GM13976 (cell line): ENCODE measurements around the gene DAAM2.

Source experiments
- DNase-seq: peaks from one replicate; pipeline ENCODE4 v3.0.0; 2012; ENCODE audit warnings: low spot score
- CTCF ChIP-seq: IDR thresholded peaks from 2 replicates; pipeline ENCODE4 v1.5.1; 2012; ENCODE audit warnings: borderline replicate concordance, mild to moderate bottlenecking; ENCODE audit not compliant: insufficient read depth; ENCODE audit errors: extremely low read depth, missing control alignments, control extremely low read depth
- in situ Hi-C: fragments of 300-500 bp; cut with MboI; formaldehyde crosslinking; loops from one replicate; pipeline ENCODE4 v1.12.0; 2022; ENCODE audit warnings: low sequenced_read_pairs, mixed read lengths, inconsistent platforms; ENCODE audit not compliant: unreplicated experiment

Gene DAAM2

GRCh38 chr6:39899554-39900295 lies 107.5 kb downstream of the DAAM2 start:
- in situ Hi-C loops, result loop anchor here (25.0 kb wide), 1 partner anchor 537 kb away; no protein-coding TSS in a partner anchor
- DNase-seq, result no peak
- TF ChIP-seq CTCF, result no peak

GRCh38 chr6:39901116-39901655 lies 109.0 kb downstream of the DAAM2 start:
- in situ Hi-C loops, result no loop called here
- no peak for DNase-seq
- no peak for TF ChIP-seq CTCF

GRCh38 chr6:39901670-39902069 lies 109.5 kb downstream of the DAAM2 start:
- in situ Hi-C loops, result no loop called here
- no peak for DNase-seq
- no peak for TF ChIP-seq CTCF

GRCh38 chr6:39902136-39902535 lies 110.0 kb downstream of the DAAM2 start:
- in situ Hi-C loops, result no loop called here
- no peak for TF ChIP-seq CTCF
- DNase-seq, result no peak

- in situ Hi-C loops, result no loop called here
- no peak for DNase-seq
- TF ChIP-seq CTCF, result no peak
Measured at GRCh38 chr6:39902786-39903465, 110.8 kb downstream of the DAAM2 start.

DNA sequence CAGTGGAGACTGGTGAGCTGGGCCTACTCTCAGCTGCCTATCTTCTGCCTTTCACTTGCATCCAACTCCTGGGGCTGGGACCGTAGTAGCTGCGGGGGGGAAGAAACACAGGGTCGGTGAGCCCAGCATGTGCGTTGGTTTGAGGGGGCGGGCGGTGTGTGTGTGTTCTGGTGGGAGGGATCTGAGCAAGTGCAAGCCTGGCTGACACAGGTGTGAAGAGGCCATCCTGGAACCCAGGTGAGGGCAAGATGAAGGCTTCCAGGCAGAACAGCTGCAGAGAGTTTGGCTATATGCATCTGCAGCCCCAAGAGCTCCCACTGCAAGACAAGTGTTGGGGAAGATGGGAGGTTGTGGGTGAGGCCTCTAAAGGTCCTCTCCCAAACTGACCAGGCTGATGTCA lies 111.5 kb downstream of the DAAM2 start:
- no peak for TF ChIP-seq CTCF
- in situ Hi-C loops, result no loop called here
- no peak for DNase-seq
